Measurements from ENCODE around the gene TSEN34. TPM values are rescaled to one million over a fixed set of nuclear protein-coding genes. Genes with fewer than 3 reads are reported as not detected.

Gene TSEN34
- total and polyA plus RNA-seq, 11 donors, result 10.2 to 48.9 (median 23.5) TPM

DNA sequence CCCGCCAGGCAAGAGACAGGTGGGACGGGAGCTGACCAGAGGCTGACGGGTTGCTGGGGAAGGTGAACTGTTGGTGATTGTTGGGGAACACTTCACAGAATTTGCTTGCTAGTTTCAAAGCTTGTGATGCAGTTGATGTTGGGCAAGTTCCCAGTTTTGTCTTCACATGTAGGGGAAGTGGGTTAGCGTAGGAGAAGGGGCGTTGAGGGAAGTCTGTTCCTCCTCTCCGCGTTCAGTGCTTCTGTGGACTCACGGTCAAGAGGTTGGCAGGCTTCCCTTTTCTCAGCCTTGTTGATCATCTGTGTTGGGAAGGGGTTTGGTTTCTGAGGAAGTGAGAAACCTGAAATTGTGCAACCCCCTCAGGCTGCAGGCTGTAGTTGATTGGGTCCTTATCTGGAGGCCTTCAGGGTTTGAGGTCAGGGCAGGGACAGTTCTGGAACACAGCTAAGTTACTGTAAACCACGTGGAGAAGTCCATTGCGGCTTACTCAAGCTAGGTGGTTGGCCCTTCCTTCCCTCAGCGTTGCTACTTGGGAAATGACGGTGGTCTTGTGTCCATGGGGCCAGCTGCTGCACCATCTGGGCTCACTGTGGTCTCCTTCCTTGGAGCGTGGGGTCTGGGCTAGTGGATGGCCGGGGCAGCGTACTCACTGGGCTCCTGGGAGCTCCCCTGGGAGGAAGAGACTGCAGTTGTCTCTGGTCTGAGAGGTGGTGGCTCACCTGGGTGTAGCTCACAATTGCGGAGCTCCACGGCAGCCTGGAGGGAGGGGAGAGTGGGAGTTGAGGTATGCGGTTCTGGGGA is 17.1 kb downstream of the TSEN34 start:
- intact Hi-C loops (cut with DNase I), result no loop called here
- DNase-seq (peak in 4 of 5 donors; percentile 69 to 80 (median 72)), ATAC-seq (peak; percentile 49 to 78 (median 64))
- Histone ChIP-seq H3K4me1 (peaks cover 15 to 80% (median 51%) of the 10 kb centered on the region in 12 donors), H3K27ac (peak overlapping the region in 11 of 12 donors; percentile 39 to 91 (median 68)), H3K36me3 (peaks cover 2 to 54% (median 49%) of the 10 kb centered on the region in 9 donors), H3K4me3 (peak overlapping the region in 1 of 12 donors; percentile 58), H3K9me3 (no peaks in the 10 kb centered on the region), H3K27me3 (no peaks in the 10 kb centered on the region)
- WGBS, 4 donors, result 64 to 73% (median 70%) methylated on average over 18 of the region's 18 CpGs
- no peak for TF ChIP-seq CTCF (IDR thresholded peaks at IDR 0.05)
- no peak for TF ChIP-seq POLR2A (IDR thresholded peaks at IDR 0.05)

DNA sequence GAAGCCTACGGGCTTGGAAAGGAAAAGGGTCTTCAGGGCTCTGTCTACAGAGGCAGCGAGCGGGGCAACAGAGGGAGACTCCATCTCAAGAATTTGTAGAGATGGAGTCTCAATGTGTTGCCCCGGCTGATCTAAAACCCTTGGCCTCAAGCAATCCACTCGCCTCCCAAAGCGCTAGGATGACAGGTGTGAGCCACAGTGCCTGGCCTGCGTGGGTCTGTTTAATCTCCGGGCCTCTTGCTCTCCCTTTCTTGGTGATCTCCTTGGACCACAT is 17.6 kb downstream of the TSEN34 start:
- TF ChIP-seq CTCF (IDR thresholded peaks at IDR 0.05), result no peak
- TF ChIP-seq POLR2A (IDR thresholded peaks at IDR 0.05), result no peak
- Histone ChIP-seq H3K27me3 (no peaks in the 10 kb centered on the region), H3K4me3 (peak overlapping the region in 1 of 12 donors; percentile 21), H3K27ac (peak overlapping the region in 10 of 12 donors; percentile 5 to 91 (median 71)), H3K4me1 (peaks cover 14 to 75% (median 47%) of the 10 kb centered on the region in 12 donors), H3K36me3 (peaks cover 2 to 48% (median 44%) of the 10 kb centered on the region in 9 donors), H3K9me3 (no peaks in the 10 kb centered on the region)
- 77 to 88% (median 84%) methylated on average over 8 of the region's 8 CpGs for WGBS, 4 donors
- DNase-seq (no peak), ATAC-seq (no peak)
- intact Hi-C loops (cut with DNase I), result no loop called here

DNA sequence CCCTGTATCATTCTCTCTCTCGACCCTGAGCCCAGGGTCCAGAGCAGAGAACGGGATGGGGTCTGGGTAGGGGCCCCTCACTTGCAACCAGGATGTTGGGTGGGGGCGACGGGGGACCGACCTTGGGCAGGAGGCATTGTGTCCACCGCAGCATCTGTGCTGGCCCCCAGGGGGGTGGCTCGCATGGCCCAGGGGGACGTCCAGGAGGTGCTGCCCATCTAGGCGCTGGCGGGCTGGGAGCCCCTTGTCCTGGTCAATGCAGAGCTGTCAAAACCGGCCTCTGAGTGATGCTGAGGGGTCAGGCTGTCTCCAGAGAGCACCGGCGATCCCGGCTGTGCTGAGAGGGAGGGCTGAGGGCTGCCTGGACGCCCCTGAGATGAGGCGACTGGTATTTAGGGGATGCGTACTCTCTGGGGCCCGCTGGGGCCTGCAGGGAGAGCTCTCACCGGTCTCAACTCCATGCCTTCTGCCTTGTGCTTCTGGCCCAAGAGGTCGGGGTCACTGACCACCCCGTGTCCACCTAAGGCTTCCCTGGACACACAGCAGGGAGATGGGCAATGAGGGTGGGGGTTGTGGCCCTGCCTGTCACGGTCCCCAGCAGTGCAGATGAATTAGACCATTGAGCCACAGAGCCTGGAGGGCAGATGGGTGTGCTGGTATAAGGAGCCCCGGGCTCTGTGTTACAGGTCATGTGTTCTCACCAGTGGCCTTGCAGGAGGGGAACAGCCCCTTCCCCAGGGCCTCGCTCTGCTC is 18.1 kb downstream of the TSEN34 start:
- peak; percentile 2 to 17 (median 7) for ATAC-seq
- intact Hi-C loops (cut with DNase I), result no loop called here
- H3K4me3 ChIP-seq, result peak overlapping the region in 1 of 12 donors; percentile 21
- peaks cover 14 to 70% (median 45%) of the 10 kb centered on the region in 12 donors for H3K4me1 ChIP-seq
- no peaks in the 10 kb centered on the region for H3K9me3 ChIP-seq
- no peaks in the 10 kb centered on the region for H3K27me3 ChIP-seq
- TF ChIP-seq POLR2A (IDR thresholded peaks at IDR 0.05) (no peak), CTCF (IDR thresholded peaks at IDR 0.05) (no peak)
- peak overlapping the region; percentile 5 to 91 (median 68) for H3K27ac ChIP-seq
- no peak for DNase-seq
- 62 to 73% (median 68%) methylated on average over 8 to 24 of the region's 24 CpGs for WGBS, 4 donors
- H3K36me3 ChIP-seq, result peaks cover 2 to 44% (median 38%) of the 10 kb centered on the region in 9 donors

All from heart left ventricle (tissue), 16 donors.